HG03378 (cell line): ENCODE data around the gene SRGAP2B.
"Not testable (repeated sequence)": the region's sequence is repeated elsewhere in the genome, so short reads cannot be mapped to it uniquely, and the experiment has no call there.

Experiments
- ATAC-seq: cut with Tn5 transposase; IDR thresholded peaks from one replicate; pipeline ENCODE4 v1.9.1; 2021; ENCODE audit warnings: mild to moderate bottlenecking, moderate library complexity; ENCODE audit not compliant: unreplicated experiment

The SRGAP2B gene

DNA sequence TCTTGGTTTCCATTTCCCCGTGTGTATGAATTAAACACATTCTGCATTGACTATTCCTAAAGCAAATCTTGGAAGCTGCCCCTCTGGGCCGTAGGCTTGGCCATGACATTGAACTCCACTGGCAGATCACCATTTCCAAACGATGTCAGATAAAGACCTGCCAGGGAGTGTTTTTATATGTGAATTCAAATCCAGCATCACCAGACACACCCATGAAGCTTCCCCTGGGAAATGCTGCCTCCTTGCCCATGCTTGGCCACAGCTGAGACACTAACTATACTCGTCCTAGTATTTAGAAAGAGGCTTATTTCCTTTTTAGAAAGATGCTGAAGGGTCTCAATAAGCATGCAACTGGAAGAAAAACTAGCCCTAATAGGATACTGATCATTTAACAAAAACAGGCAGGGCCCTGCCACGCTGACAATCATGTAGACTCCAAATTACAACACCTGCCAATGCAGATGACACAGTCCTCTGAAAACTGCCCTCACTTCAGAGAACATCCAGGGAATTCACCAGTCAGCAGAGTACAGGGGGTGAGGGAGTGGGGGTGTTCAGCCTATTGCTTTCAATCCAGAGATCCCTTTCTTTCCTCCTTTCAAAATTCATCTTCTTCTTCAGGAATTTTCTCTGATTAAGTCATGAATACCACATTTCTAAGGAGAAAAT, 94.9 kb downstream of the SRGAP2B start:
- not testable (repeated sequence) for ATAC-seq

DNA sequence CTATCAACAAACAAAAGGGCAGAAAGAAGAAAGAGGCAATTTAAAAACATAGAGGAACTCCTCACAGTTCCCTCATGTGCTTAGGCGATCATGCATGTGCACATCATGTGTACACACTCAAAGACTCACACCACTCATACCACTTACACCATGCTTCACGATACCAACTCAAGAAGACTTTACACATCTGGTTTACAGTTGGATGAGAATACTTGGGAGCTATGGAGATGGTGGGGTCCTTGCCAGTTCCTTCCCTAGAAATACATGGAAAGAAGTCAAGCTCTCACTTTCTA, 96.2 kb downstream of the SRGAP2B start:
- not testable (repeated sequence) for ATAC-seq

DNA sequence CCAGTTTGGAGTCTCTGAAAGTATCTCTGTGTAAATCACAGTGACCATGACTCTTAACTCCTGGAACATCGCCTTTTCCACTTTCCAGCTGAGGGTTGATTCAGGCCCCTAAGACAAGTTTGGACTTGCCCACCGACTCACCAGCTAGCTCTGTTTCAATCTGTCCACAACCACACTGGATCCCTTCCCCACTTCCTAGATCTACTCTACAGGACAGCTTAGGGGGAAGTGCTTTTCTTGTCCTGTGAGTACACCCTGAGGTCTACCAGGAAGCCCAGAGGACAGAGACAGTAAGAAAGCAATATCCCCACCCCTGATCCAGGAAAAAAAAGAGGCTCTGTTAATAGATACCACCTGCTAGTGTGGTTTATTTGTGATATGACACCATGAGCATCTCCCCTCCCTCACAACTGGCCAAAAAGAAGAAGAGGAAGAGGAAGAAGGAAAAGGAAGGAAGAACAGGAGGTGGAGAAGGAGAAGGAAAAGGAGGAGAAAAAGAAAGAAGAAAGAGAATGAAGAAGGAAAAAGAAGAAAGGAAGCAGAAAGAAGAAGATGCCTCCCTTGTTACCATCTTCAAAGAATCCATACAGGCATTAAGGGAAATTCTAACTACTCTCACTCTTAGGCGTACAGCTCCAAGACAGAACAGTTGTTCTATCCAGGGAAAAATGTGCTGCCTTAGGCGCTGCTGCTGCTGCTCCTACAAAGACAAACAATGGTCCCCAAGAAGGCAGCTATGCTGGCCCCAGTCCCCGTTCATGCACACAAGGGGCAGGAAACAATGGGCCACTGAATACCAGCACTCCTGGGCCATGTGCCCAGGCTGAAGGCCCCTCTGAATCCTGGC, 96.8 kb downstream of the SRGAP2B start:
- not testable (repeated sequence) for ATAC-seq

DNA sequence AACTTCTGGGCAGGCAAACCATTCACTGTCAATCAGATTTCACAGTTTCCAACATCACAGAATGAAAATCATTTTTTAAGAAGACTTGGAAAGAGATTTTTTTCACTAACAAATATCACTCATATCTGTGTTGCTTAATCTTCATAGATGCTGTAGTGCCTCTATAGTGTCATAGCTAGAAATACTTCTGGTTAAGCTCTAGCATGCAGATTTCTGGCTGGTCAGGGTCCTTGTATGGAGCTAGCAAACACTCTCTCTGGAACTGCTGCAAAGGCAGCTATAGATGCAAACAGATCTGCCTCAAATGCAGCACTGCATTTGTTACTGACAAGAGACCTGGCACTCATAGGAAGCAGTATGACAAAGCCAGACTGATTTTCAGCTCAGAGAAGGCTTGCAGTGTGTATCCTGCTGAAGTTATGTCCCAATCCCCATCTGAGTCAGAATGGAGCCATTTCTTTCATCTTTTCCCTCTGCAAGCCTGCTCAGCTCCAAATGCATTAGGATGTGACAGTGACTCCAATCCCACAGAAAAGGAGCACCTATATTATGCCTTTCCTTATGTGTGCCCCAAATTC, 99.2 kb downstream of the SRGAP2B start:
- ATAC-seq = not testable (repeated sequence)

DNA sequence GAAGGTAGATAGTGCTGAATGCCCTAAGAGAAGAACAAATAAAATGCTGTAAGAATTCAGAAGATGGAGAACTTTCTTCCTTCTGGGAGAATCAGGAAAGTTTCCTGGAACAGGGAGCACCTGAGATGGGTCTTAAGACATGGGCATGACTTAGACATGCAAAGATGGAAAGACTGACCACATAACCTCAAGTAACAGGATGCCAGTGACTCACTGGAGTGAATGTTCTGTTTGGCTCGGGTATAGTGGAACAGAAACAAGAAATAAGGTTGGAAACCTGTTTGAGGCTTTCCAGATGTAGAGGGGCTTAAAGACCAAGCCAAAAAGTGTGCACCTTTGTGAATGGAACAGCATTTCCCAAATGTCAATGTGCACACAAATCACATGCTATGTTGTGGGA, 102.2 kb downstream of the SRGAP2B start:
- ATAC-seq = not testable (repeated sequence)

DNA sequence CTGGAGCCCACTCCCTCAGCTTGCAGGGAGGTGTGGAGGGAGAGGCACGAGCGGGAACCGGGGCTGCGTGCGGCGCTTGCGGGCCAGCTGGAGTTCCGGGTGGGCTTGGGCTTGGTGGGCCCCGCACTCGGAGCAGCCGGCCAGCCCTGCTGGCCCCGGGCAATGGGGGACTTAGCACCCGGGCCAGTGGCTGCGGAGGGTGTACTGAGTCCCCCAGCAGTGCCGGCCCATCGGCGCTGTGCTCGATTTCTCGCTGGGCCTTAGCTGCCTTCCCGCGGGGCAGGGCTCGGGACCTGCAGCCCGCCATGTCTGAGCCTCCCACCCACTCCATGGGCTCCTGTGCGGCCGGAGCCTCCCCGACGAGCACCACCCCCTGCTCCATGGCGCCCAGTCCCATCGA, 104.5 kb downstream of the SRGAP2B start:
- not testable (repeated sequence) for ATAC-seq

DNA sequence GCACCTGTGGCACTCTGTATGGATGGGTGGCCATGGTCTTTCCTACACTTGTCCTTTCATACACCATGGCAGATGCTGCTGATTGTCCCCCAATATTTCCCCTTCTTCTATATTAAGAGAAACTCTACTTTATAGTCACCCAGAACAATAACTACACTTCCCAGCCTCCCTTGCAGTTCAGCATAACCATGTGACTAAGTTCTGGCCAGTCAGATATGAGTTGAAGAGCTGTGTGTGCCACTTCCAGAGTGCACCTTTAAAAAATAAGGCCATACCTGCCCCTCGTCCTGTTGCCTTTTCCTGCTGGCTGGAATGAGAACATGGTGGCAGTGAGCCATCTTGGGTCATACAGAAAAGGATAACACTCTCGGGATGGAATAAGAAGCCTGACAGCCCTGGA, 108.0 kb downstream of the SRGAP2B start:
- not testable (repeated sequence) for ATAC-seq

DNA sequence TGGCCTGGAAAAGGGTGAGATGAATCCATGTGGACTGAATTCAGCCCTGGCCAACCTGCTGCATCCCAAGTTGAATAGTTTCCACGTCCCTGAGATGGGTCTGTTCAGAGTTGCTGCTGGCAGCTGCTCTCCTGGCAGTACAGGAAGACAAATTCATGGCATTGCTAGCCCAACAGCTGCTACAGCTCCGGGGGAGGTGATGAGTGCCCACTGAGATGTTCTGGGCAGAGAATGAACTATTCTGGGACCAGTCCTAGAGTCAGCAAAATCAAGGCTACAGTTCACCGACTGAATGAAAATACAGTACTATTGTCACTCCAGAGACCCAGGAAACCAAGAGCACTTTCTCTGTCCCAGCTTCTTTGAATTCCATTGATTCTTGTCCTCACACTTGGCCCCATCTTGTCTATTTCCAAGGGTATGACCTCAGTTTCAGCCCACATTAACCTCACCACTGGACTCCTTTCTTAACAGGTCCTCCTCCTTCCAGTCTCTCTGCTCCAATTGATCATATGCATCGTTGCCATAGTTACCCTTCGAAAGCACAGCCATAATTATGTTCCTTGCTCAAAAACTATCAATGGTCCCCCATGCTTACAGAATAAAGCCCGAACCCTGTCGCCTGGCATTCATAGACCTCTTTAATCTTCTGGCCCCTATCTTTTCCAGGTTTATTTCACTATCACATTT, 108.8 kb downstream of the SRGAP2B start:
- not testable (repeated sequence) for ATAC-seq

DNA sequence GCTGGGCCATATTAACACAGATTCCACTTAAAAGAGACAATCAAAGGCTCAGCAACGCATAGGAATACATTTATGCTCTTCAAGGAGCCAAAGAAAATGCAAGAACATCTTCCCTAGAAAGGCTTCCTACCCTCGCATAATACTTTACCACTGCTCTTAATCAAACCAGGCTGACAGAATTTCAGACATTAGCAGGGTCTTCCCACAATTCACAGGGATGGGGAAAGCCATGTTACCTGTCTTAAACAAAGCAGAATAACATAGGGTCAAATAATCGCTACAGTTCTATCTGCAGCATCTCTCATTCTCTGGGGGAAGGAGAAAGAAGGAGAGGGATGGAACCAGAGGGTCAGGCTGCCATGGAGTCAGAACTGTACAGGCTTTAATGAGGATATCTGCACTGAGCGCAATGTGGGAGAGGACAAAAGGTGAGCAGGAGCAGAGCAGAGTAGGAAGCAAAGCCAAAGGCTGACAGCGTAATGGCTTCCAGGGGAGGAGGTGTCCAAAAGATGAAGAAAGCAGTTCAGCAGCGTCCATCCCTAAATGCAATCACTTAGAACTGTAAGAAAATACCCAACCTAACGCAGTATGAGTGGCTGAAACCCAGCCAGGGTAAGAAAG, 109.5 kb downstream of the SRGAP2B start:
- ATAC-seq = not testable (repeated sequence)

DNA sequence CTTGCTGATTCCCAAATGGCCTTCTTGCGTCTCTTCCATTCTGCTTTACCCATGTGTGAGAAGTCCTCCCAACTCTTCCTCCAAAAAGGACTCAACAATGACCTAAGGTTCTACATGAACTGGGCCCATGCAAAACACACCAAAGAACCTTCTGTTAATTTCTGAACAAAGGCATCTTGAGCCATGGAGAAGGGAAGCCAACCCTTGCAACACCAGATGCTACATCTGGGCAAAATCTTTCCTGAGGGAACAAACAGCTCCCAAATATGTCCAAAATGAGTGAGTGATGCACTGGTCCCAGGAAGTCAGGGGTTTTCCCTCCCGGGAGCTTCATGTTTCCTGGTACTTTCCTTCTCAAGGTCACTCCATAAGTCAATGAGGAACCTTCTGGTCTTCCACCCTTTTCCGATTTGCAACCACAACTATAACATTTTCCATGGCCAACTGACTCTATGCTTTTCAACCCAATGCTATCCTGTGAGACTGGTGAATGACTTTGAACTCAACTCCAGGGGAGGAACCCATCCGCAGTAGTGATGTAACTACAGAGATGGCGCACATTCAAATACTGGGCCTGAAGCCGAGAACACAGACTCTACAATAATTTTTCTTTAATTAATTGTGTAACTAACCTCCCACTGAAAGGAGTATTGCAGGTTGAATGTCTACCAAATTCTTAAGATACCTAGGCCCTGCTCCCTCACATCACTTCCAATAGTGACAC, 112.2 kb downstream of the SRGAP2B start:
- not testable (repeated sequence) for ATAC-seq

DNA sequence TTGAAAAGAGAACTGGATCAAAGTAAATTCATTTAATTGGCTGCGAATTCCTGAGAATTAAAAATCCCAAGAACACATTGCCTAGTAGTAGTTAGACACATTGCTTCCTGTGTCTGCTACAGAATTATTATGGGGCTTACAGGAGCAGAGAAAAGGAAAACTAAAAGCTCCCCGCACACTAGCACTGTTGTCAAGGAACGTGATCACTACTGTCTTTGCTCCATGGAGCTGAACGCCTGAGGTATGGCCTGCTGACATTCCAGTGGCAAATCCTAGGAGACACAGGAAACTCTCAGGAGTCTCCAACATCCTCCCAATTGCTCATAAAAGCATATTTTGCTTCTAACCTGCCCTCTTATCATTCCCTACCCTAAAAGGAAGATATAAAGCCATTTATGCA, 114.0 kb downstream of the SRGAP2B start:
- ATAC-seq = not testable (repeated sequence)

DNA sequence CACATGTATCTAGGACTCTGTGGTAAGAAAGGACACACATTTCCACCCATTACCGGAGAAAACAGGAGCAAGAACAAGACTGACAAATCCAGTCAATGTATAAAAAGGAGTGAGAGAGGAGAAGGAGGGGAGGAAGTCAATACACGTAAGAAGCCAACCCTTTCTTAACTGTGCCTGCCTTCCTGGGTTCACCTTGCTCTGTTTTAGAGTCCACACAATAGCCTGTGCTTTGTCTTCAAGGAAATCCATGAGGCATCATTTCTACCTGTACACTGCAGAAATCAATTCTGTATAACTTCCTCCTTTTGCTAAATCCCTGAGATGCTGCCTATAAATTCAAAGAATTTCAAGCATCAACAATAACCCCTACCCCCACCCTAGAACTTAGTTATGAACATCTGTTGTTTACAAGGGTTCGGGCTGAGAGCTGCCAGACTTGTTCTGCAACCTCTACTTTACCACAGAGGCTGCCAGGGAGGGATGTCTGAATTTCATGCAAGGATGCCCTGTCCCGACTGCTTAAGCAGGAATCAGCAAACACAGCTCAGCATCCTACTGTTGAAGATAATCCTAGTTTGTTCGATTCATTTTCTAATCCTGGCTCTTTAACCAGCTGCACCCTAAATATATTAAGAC, 115.0 kb downstream of the SRGAP2B start:
- not testable (repeated sequence) for ATAC-seq

DNA sequence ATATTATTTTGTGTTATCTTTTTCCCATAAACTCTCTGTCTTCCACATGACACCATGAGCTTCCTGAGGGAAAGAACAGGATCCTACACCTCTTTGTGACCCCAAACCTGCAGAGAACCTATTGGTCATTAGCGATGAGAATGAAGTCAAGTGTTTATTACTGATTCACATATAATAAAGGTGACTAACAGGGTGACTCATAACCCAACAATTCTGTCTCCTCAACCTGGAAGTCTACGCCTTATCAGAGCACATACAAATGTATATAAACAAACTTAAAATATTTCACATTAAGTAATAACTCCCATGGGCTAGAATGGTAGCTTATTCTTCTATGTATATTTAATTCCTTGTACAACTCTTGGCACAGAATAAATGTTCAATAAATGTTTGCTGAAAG, 117.3 kb downstream of the SRGAP2B start:
- ATAC-seq = not testable (repeated sequence)

DNA sequence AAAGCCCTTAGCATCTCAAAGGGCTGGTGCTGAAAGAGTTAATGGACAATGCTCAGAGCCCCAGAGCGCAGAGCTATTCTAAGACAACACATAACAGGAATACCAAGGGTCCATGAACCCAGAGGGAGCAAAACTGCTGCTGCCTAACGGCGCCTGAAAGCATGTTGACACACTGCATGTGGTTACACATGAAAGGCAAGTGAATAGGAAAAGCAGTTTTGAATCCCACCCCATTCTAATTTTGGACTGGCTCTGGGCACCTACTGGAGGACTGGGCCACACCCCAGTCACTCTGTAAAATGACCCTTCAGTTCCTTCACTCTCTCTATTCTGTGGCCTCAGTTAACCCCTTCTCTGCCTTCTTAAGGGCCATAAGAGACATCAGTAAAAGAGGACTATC, 123.2 kb downstream of the SRGAP2B start:
- not testable (repeated sequence) for ATAC-seq

DNA sequence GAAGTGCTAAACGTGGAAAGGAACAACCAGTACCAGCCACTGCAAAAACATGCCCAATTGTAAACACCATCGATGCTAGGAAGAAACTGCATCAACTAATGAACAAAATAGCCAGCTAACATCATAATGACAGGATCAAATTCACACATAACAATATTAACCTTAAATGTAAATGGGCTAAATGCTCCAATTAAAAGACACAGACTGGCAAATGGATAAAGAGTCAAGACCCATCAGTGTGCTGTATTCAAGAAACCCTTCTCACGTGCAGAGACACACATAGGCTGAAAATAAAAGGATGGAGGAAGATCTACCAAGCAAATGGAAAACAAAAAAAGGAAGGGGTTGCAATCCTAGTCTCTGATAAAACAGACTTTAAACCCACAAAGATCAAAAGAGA, 128.6 kb downstream of the SRGAP2B start:
- not testable (repeated sequence) for ATAC-seq

DNA sequence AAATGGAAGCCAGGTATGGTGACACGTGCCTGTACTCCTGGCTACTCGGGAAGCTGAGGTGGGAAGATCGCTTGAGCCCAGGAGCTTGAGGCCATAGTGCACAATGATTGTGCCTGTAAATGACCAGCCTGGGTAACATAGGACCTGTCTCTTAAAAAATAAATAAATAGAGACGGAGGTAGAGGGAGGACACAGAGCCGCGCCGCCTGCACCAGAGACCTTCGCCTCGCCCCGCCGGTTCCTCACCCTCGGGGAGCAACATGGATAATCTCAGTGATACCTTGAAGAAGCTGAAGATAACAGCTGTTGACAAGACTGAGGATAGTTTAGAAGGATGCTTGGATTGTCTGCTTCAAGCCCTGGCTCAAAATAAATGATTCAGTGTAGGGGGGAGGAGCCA, 130.4 kb downstream of the SRGAP2B start:
- not testable (repeated sequence) for ATAC-seq

DNA sequence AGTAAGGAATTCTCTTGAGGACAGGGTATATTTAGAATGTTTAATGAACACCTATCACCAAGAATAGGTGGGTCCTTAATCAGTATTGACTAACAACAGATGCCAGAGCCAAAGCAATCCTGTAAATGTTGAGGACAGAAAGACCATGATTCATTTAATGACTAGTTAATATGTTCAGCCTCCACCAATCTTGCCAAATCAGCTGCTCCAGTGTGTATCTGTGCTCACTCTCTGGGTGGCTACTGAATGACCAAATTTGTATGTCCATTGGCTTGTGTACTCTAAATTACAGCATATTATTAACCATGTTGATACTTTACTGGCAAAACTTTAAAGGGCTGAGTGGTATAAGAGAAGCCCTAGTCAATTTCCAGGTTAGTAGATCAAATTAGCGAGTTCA, 130.9 kb downstream of the SRGAP2B start:
- not testable (repeated sequence) for ATAC-seq

DNA sequence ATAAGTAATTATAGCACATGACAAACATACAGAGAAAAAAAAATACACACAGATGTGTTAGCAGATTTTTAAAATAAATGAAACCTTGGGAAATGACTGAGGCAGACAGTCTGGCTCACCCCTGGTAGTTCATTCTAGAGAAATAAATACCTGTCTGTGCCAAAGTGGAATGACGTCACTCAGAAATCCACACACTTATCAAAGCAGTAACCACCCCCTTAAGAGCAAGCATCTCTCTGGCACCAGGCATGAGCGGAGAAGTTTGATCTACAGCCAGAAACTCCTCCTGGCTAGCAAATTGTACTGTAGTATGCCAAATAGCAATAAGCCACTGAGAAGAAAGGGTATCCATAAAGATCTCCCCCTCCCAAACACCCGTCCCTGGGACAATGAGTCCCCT, 131.6 kb downstream of the SRGAP2B start:
- ATAC-seq = not testable (repeated sequence)
